AG09319 (cell line): Measurements from ENCODE around the gene CLDN34.

ENCODE experiments used
- DNase-seq: peaks from one replicate; pipeline ENCODE4 v3.0.0-alpha.2; 2010; ENCODE audit warnings: low read depth; ENCODE audit errors: extremely low read depth
- CTCF ChIP-seq: IDR thresholded peaks from 2 replicates; pipeline ENCODE4 v1.5.1; 2011; ENCODE audit warnings: low read depth, mild to moderate bottlenecking, inconsistent platforms, low read length, moderate library complexity

CLDN34 gene

DNA sequence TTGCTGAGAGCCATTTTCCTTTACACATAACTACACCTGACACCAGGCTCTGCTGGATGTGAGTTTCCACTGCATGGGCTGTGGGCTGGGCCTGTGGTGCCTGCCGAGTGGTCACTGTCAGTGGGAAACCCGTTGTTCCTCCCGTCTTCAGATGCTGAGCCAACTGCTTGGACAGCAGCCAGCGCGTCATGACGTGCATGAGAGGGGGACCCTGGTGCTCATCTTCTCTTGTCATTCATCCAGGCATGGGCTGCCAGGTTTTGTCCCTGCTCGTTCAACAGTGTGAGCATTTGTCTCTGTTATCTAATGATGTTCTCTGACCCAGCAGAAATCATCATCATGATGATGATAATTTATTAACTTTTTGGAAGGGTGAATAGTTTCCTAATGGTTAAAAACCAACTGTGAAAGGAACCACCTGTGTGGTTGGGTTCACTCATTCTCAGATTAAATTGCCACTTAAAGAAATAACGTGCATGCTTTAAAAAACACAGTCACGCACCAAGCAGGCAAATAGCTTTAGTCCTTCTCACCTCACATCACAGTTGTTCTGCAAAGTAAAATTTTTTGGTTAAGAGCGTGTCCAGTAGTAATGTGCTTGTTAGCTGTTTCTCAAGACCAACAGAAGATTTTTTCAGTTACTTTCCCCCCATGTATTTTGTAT is 19.9 kb upstream of the CLDN34 start:
- no peak for TF ChIP-seq CTCF
- no peak for DNase-seq

GRCh38 chrX:9948406-9948805 is 18.8 kb upstream of the CLDN34 start:
- no peak for TF ChIP-seq CTCF
- DNase-seq = no peak

DNA sequence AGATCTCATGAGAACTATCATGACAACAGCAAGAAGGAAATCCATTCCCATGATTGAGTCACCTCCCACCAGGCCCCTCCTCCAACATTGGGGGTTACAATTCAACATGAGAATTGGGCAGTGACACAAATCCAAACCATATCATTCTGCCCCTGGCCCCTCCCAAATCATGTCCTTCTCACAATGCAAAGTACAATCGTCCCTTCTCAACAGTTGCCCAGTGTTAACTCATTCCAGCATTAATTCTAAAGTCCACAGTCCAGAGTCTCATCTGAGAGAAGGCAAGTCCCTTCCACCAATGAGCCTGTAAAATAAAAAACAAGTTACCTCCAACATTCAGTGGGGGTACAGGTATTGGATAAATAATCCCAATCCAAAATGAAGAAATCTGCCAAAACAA is 14.9 kb upstream of the CLDN34 start:
- TF ChIP-seq CTCF = no peak
- no peak for DNase-seq

DNA sequence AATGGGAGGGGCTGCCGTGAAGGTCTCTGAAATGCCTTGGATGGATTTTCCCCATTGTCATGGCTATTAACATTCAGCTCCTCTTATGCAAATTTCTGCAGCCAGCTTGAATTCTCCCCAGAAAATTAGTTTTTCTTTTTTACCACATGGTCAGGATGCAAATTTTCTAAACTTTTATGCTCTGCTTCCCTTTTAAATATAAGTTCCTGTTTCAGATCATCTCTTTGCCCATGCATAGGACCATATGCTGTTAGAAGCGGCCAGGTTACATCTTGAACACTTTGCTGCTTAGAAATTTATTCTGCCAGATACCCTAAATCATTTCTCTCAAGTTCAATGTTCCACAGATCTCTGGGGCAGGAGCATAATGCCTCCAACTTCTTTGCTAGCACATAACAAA is 13.8 kb upstream of the CLDN34 start:
- no peak for TF ChIP-seq CTCF
- no peak for DNase-seq

DNA sequence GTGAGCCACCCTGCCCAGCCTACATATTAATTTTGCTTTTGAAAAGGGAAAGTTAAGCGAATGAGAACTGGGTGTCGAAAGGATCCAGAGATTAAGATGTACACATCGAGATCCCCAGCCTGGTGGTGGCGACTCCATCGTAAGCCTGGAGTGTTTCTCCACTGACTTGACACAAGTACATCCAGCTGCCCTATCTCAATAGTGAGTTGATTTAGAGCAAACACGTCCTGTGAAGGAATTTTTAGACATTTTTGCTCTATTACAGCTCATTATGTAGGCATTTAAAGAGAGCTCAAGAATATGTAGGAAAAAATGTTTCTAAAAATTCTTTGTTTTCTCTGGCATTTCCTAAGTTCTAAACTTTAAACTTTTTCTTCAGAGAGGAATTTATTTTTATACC is 11.7 kb upstream of the CLDN34 start:
- no peak for DNase-seq
- no peak for TF ChIP-seq CTCF

DNA sequence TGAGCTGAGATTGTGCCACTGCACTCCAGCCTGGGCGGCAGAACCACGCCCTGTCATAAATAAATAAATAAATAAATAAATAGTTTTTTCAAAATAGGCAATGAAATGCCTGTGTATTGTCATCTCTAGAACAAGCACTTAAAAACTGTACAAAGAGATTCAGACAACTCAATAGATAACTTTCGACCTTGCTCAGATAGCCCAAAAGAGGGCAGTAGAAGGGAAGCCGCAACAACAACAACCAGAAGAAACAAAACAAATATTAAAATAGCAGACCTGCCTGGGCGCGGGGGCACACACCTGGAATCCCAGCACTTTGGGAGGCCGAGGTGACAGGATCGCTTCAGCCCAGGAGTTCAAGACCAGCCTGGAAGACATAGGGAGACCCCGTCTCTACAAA is 9.4 kb upstream of the CLDN34 start:
- no peak for DNase-seq
- TF ChIP-seq CTCF = no peak

DNA sequence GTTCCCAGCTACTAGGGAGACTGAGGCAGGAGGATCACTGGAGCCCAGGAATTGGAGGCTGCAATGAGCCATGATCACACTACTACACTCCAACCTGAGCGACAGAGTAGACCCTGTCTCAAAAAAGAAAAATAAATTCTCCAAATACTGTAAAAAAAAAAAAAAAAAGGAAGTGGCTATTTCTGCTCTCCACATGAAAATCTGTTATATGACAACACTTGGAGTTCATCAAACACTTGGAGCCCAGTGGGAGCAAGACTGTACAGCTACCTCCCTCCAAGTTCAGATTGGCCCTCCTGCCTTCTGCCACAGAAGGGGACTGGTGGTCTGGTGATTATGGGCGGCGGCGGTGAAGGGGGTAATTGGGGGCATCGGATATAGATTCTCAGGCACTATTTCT is 9.0 kb upstream of the CLDN34 start:
- DNase-seq = no peak
- TF ChIP-seq CTCF = no peak
